ENCODE results near the gene C20orf173.

DNA sequence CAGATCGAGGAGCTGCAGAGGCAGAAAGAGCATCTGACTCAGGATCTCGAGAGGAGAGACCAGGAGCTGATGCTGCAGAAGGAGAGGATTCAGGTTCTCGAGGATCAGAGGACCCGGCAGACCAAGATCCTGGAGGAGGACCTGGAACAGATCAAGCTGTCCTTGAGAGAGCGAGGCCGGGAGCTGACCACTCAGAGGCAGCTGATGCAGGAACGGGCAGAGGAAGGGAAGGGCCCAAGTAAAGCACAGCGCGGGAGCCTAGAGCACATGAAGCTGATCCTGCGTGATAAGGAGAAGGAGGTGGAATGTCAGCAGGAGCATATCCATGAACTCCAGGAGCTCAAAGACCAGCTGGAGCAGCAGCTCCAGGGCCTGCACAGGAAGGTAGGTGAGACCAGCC lies 26.2 kb downstream of the C20orf173 start:
- TF ChIP-seq, protein P1, sequence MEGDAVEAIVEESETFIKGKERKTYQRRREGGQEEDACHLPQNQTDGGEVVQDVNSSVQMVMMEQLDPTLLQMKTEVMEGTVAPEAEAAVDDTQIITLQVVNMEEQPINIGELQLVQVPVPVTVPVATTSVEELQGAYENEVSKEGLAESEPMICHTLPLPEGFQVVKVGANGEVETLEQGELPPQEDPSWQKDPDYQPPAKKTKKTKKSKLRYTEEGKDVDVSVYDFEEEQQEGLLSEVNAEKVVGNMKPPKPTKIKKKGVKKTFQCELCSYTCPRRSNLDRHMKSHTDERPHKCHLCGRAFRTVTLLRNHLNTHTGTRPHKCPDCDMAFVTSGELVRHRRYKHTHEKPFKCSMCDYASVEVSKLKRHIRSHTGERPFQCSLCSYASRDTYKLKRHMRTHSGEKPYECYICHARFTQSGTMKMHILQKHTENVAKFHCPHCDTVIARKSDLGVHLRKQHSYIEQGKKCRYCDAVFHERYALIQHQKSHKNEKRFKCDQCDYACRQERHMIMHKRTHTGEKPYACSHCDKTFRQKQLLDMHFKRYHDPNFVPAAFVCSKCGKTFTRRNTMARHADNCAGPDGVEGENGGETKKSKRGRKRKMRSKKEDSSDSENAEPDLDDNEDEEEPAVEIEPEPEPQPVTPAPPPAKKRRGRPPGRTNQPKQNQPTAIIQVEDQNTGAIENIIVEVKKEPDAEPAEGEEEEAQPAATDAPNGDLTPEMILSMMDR (IDR thresholded peaks at IDR 0.05; ENCODE audit: insufficient read depth, low read length, poor library complexity, severe bottlenecking), result no peak
- TF ChIP-seq EZH2phosphoT487 (conservative IDR thresholded peaks at IDR 0.05; ENCODE audit: low read length), result no peak

All from SU-DHL-6 (cell line).